ENCODE results near the gene SUMF1. TPM values are rescaled to one million over a fixed set of nuclear protein-coding genes. Genes with fewer than 3 reads are reported as not detected.

SUMF1 gene
- total and polyA plus RNA-seq, 4 donors, result 11.6 to 50.0 (median 31.5) TPM

- no peak for TF ChIP-seq CTCF (IDR thresholded peaks at IDR 0.05; ENCODE audit: control extremely low read depth, extremely low read depth)
- WGBS, 2 donors, result 84 to 88% methylated on average over 1 of the region's 1 CpG
- Histone ChIP-seq H3K4me3 (no peak overlapping the region), H3K36me3 (ENCODE audit: control insufficient read depth in 4 of 4, insufficient read depth in 4 of 4, low read length in 4 of 4) (peaks cover 0 to 9% (median 5%) of the 10 kb centered on the region in 4 donors), H3K9ac (ENCODE audit: insufficient read depth in 1 of 2, low read length in 2 of 2) (no peak overlapping the region), H3K27me3 (ENCODE audit: control insufficient read depth in 3 of 3, insufficient read depth in 3 of 3, low read length in 2 of 3) (no peaks in the 10 kb centered on the region), H3K4me1 (ENCODE audit: control insufficient read depth in 5 of 5, insufficient read depth in 5 of 5, low read length in 5 of 5) (no peaks in the 10 kb centered on the region), H3K27ac (ENCODE audit: low read depth in 1 of 2, low read length in 1 of 2) (no peak overlapping the region), H3K9me3 (ENCODE audit: control insufficient read depth in 4 of 4, insufficient read depth in 3 of 4, low read length in 3 of 4) (peaks cover 0 to 1% (median 0%) of the 10 kb centered on the region in 4 donors)
- DNase-seq, result no peak
- ATAC-seq (ENCODE audit: insufficient read depth, low FRiP score), result no peak
These were observed 55.8 kb downstream of the SUMF1 start for GRCh38 chr3:4411236-4411635.

GRCh38 chr3:4410606-4411005 lies 56.5 kb downstream of the SUMF1 start:
- Histone ChIP-seq H3K4me1 (ENCODE audit: control insufficient read depth in 5 of 5, insufficient read depth in 5 of 5, low read length in 5 of 5) (no peaks in the 10 kb centered on the region), H3K9ac (ENCODE audit: insufficient read depth in 1 of 2, low read length in 2 of 2) (no peak overlapping the region), H3K27ac (ENCODE audit: low read depth in 1 of 2, low read length in 1 of 2) (no peak overlapping the region), H3K27me3 (ENCODE audit: control insufficient read depth in 3 of 3, insufficient read depth in 3 of 3, low read length in 2 of 3) (no peaks in the 10 kb centered on the region), H3K9me3 (ENCODE audit: control insufficient read depth in 4 of 4, insufficient read depth in 3 of 4, low read length in 3 of 4) (peaks cover 0 to 1% (median 0%) of the 10 kb centered on the region in 4 donors), H3K36me3 (ENCODE audit: control insufficient read depth in 4 of 4, insufficient read depth in 4 of 4, low read length in 4 of 4) (peaks cover 0 to 9% (median 5%) of the 10 kb centered on the region in 4 donors), H3K4me3 (no peak overlapping the region)
- no peak for ATAC-seq (ENCODE audit: insufficient read depth, low FRiP score)
- TF ChIP-seq CTCF (IDR thresholded peaks at IDR 0.05; ENCODE audit: control extremely low read depth, extremely low read depth), result no peak
- DNase-seq, result no peak
- WGBS, 2 donors, result 91 to 98% methylated on average over 4 of the region's 4 CpGs

- peaks cover 0 to 1% (median 0%) of the 10 kb centered on the region in 4 donors for H3K9me3 ChIP-seq (ENCODE audit: control insufficient read depth in 4 of 4, insufficient read depth in 3 of 4, low read length in 3 of 4)
- no peak overlapping the region for H3K27ac ChIP-seq (ENCODE audit: low read depth in 1 of 2, low read length in 1 of 2)
- no peak overlapping the region for H3K9ac ChIP-seq (ENCODE audit: insufficient read depth in 1 of 2, low read length in 2 of 2)
- no peak for ATAC-seq (ENCODE audit: insufficient read depth, low FRiP score)
- H3K4me1 ChIP-seq (ENCODE audit: control insufficient read depth in 5 of 5, insufficient read depth in 5 of 5, low read length in 5 of 5), result no peaks in the 10 kb centered on the region
- H3K4me3 ChIP-seq, result no peak overlapping the region
- H3K36me3 ChIP-seq (ENCODE audit: control insufficient read depth in 4 of 4, insufficient read depth in 4 of 4, low read length in 4 of 4), result peaks cover 0 to 9% (median 5%) of the 10 kb centered on the region in 4 donors
- 20 to 28% methylated on average over 1 of the region's 1 CpG for WGBS, 2 donors
- TF ChIP-seq CTCF (IDR thresholded peaks at IDR 0.05; ENCODE audit: control extremely low read depth, extremely low read depth), result no peak
- no peak for DNase-seq
- H3K27me3 ChIP-seq (ENCODE audit: control insufficient read depth in 3 of 3, insufficient read depth in 3 of 3, low read length in 2 of 3), result no peaks in the 10 kb centered on the region
These were observed 57.0 kb downstream of the SUMF1 start for GRCh38 chr3:4409971-4410573.

- Histone ChIP-seq H3K27ac (ENCODE audit: low read depth in 1 of 2, low read length in 1 of 2) (no peak overlapping the region), H3K4me1 (ENCODE audit: control insufficient read depth in 5 of 5, insufficient read depth in 5 of 5, low read length in 5 of 5) (no peaks in the 10 kb centered on the region), H3K9ac (ENCODE audit: insufficient read depth in 1 of 2, low read length in 2 of 2) (no peak overlapping the region), H3K27me3 (ENCODE audit: control insufficient read depth in 3 of 3, insufficient read depth in 3 of 3, low read length in 2 of 3) (no peaks in the 10 kb centered on the region), H3K4me3 (no peak overlapping the region), H3K9me3 (ENCODE audit: control insufficient read depth in 4 of 4, insufficient read depth in 3 of 4, low read length in 3 of 4) (peaks cover 0 to 1% (median 0%) of the 10 kb centered on the region in 4 donors), H3K36me3 (ENCODE audit: control insufficient read depth in 4 of 4, insufficient read depth in 4 of 4, low read length in 4 of 4) (peaks cover 0 to 9% (median 5%) of the 10 kb centered on the region in 4 donors)
- TF ChIP-seq CTCF (IDR thresholded peaks at IDR 0.05; ENCODE audit: control extremely low read depth, extremely low read depth), result no peak
- DNase-seq (no peak), ATAC-seq (ENCODE audit: insufficient read depth, low FRiP score) (no peak)
- 61 to 75% methylated on average over 4 of the region's 4 CpGs for WGBS, 2 donors
These were observed 57.7 kb downstream of the SUMF1 start for GRCh38 chr3:4409415-4409814.

All from lung (tissue), 12 donors.